ENCODE data around the gene CPNE9.

DNA sequence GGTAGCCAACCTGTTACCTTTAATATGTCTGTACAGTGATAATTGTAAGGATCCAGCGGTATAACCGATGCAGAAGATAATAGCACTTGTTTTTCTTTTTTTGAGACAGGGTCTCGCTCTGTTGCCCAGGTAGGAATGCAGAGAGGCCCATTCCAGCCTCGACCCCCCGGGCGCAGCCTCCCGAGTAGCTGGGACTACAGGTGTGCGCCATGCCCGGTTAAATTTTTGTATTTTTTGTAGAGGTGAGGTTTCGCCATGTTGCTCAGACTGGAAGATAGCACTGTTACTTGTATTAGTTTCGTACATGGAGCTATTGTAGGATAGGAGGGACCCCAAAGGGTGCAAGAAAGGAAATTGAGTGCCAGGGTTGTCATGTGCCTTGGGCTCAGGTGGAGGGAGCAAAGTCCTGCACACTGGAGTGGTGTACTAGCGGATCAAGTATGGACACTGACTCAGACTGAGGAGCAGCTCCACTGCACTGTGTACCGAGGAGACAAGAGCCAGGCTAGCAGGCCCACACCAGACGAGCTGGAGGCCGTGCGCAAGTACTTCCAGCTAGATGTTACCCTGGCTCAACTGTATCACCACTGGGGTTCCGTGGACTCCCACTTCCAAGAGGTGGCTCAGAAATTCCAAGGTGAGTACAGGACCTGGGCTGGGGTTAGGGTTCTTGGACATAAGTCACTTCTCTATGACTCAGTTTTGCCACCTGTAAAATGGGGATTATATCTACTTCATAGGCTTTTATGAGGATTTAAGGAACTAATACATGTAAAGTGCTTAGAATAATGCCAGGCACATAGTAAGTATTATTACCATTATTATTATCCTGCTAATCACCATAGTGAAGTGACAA is 47.2 kb downstream of the CPNE9 start:
- TF ChIP-seq RAD21 (conservative IDR thresholded peaks at IDR 0.05 in 1 of 2, IDR thresholded peaks at IDR 0.05 in 1 of 2) (no peak), ZC3H11A (IDR thresholded peaks at IDR 0.05) (no peak), KDM1A (IDR thresholded peaks at IDR 0.05; ENCODE audit: low read depth) (no peak)
- TF ChIP-seq, protein P1, sequence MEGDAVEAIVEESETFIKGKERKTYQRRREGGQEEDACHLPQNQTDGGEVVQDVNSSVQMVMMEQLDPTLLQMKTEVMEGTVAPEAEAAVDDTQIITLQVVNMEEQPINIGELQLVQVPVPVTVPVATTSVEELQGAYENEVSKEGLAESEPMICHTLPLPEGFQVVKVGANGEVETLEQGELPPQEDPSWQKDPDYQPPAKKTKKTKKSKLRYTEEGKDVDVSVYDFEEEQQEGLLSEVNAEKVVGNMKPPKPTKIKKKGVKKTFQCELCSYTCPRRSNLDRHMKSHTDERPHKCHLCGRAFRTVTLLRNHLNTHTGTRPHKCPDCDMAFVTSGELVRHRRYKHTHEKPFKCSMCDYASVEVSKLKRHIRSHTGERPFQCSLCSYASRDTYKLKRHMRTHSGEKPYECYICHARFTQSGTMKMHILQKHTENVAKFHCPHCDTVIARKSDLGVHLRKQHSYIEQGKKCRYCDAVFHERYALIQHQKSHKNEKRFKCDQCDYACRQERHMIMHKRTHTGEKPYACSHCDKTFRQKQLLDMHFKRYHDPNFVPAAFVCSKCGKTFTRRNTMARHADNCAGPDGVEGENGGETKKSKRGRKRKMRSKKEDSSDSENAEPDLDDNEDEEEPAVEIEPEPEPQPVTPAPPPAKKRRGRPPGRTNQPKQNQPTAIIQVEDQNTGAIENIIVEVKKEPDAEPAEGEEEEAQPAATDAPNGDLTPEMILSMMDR (IDR thresholded peaks at IDR 0.05) = no peak
- TF ChIP-seq, protein P2, sequence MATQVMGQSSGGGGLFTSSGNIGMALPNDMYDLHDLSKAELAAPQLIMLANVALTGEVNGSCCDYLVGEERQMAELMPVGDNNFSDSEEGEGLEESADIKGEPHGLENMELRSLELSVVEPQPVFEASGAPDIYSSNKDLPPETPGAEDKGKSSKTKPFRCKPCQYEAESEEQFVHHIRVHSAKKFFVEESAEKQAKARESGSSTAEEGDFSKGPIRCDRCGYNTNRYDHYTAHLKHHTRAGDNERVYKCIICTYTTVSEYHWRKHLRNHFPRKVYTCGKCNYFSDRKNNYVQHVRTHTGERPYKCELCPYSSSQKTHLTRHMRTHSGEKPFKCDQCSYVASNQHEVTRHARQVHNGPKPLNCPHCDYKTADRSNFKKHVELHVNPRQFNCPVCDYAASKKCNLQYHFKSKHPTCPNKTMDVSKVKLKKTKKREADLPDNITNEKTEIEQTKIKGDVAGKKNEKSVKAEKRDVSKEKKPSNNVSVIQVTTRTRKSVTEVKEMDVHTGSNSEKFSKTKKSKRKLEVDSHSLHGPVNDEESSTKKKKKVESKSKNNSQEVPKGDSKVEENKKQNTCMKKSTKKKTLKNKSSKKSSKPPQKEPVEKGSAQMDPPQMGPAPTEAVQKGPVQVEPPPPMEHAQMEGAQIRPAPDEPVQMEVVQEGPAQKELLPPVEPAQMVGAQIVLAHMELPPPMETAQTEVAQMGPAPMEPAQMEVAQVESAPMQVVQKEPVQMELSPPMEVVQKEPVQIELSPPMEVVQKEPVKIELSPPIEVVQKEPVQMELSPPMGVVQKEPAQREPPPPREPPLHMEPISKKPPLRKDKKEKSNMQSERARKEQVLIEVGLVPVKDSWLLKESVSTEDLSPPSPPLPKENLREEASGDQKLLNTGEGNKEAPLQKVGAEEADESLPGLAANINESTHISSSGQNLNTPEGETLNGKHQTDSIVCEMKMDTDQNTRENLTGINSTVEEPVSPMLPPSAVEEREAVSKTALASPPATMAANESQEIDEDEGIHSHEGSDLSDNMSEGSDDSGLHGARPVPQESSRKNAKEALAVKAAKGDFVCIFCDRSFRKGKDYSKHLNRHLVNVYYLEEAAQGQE (IDR thresholded peaks at IDR 0.05) = no peak
